Epithelial cell of alveolus of lung (primary cell): Measurements from ENCODE around the gene AQP12A. TPM values are rescaled to one million over a fixed set of nuclear protein-coding genes. Genes with fewer than 3 reads are reported as not detected.

Source experiments
- total RNA-seq: library from RNA; depleted of rRNA; stranded (reverse); fragments of >200 nt; gene quantifications from 2 replicates; pipeline ENCODE4 v1.2.1, GENCODE V29; 2015

Gene AQP12A
- not detected in 2 replicates for total RNA-seq

GRCh38 chr2:240691631-240692420, at the start of gene AQP12A:
AQP12A (plus strand) TSS chr2:240691866; CDS start chr2:240691914, 48 bp downstream.

GRCh38 chr2:240682431-240683224, 9.0 kb upstream of the AQP12A start, which contains the start of gene AQP12B:
AQP12B (minus strand) TSS chr2:240682885; CDS start chr2:240682837, 48 bp downstream.

Other genes starting within 250 kb of the AQP12A start
- 6.9 and 24.5 TPM in 2 replicates for gene ANKMY1, start 133.9 kb upstream of the AQP12A start, total RNA-seq
- gene DUSP28, start 131.5 kb upstream of the AQP12A start, total RNA-seq, result 2.3 and 4.0 TPM in 2 replicates
- 35.9 and 41.3 TPM in 2 replicates for gene RNPEPL1, start 123.4 kb upstream of the AQP12A start, total RNA-seq
- gene CAPN10, start 105.1 kb upstream of the AQP12A start, total RNA-seq, result 13.6 and 15.6 TPM in 2 replicates
- gene GPR35, start 66.4 kb upstream of the AQP12A start, total RNA-seq, result not detected in 2 replicates
- not detected in 2 replicates for gene AQP12B, start 9.0 kb upstream of the AQP12A start, total RNA-seq
- 2.7 TPM in 1 of 2 replicates, not detected in the other for gene KIF1A, start 128.4 kb downstream of the AQP12A start, total RNA-seq
- gene AGXT, start 177.0 kb downstream of the AQP12A start, total RNA-seq, result not detected in 2 replicates
- not detected in 2 replicates for gene MAB21L4, start 204.3 kb downstream of the AQP12A start, total RNA-seq
- gene CROCC2, start 214.5 kb downstream of the AQP12A start, total RNA-seq, result 0.80 TPM in 1 of 2 replicates, not detected in the other